ENCODE data around the gene ACP5.

GRCh38 chr19:11587302-11587974, 10.0 kb upstream of the ACP5 start:
- no peak for TF ChIP-seq POLR2AphosphoS5 (IDR thresholded peaks at IDR 0.05; ENCODE audit: low read depth, low read length)
- peak; percentile 80 for TF ChIP-seq CTCF (IDR thresholded peaks at IDR 0.05)
- no peak for TF ChIP-seq SIN3A (IDR thresholded peaks at IDR 0.05; ENCODE audit: borderline replicate concordance, insufficient read depth, low read depth, low read length)
- TF ChIP-seq REST (IDR thresholded peaks at IDR 0.05; ENCODE audit: insufficient read depth in 1 of 2, low read depth in 2 of 2, low read length in 1 of 2), result no peak
- TF ChIP-seq TCF7L2 (IDR thresholded peaks at IDR 0.05; ENCODE audit: low read depth, low read length), result no peak

All from Panc1 (cell line).